NCI-H524 (cell line): ENCODE results near the gene ALPP.
"Not testable (repeated sequence)": the region's sequence is repeated elsewhere in the genome, so short reads cannot be mapped to it uniquely, and the experiment has no call there.

Experiments
- DNase-seq, 2 experiments: peaks; one replicate each; lab custom pipeline; 2025; lab: John Stamatoyannopoulos, UW

ALPP gene

GRCh38 chr2:232363784-232364615, 14.6 kb upstream of the ALPP start:
- no peak for DNase-seq

GRCh38 chr2:232364806-232365594, 13.6 kb upstream of the ALPP start:
- not testable (repeated sequence) for DNase-seq

- DNase-seq, result peak in 1 of 2 experiments; percentile 28
Observed at GRCh38 chr2:232365621-232366321, 12.8 kb upstream of the ALPP start.

GRCh38 chr2:232366461-232366860, 12.1 kb upstream of the ALPP start:
- not testable (repeated sequence) for DNase-seq

GRCh38 chr2:232367016-232367415, 11.5 kb upstream of the ALPP start:
- no peak for DNase-seq

GRCh38 chr2:232367591-232368233, 10.8 kb upstream of the ALPP start:
- DNase-seq, result peak in 1 of 2 experiments; percentile 9

- DNase-seq, result no peak
Observed at GRCh38 chr2:232368311-232368731, 10.2 kb upstream of the ALPP start.

GRCh38 chr2:232369126-232369951, 9.2 kb upstream of the ALPP start:
- peak; percentile 12 to 36 for DNase-seq

- DNase-seq, result not testable (repeated sequence)
Observed at GRCh38 chr2:232370007-232370406, 8.5 kb upstream of the ALPP start.

GRCh38 chr2:232372231-232373208, 6.0 kb upstream of the ALPP start:
- no peak for DNase-seq

- DNase-seq, result no peak
Observed at GRCh38 chr2:232374356-232374755, 4.2 kb upstream of the ALPP start.

- DNase-seq, result no peak
Observed at GRCh38 chr2:232375164-232375563, 3.4 kb upstream of the ALPP start.

GRCh38 chr2:232376260-232376659, 2.3 kb upstream of the ALPP start:
- no peak for DNase-seq

- no peak for DNase-seq
Observed at GRCh38 chr2:232376713-232377112, 1.8 kb upstream of the ALPP start.

- no peak for DNase-seq
Observed at GRCh38 chr2:232377319-232377718, 1.2 kb upstream of the ALPP start.

GRCh38 chr2:232377841-232378734, 463 bp upstream of the ALPP start:
- no peak for DNase-seq

GRCh38 chr2:232379610-232380590, 1.3 kb downstream of the ALPP start:
- not testable (repeated sequence) for DNase-seq
